GM12891 (cell line): ENCODE measurements around the gene USH2A.

ENCODE experiments used
- DNase-seq: peaks from one replicate; pipeline ENCODE4 v3.0.0; 2011; ENCODE audit warnings: low spot score; ENCODE audit not compliant: insufficient read length
- FAIRE-seq: peaks from 2 replicates; lab custom pipeline; 2011; peaks lifted over from hg19 to GRCh38; lab: Jason Lieb, UNC
- PAX5 ChIP-seq: IDR thresholded peaks from 2 replicates; pipeline ENCODE4 v1.6.1; 2011; ENCODE audit warnings: low read length, moderate library complexity, mild to moderate bottlenecking; ENCODE audit not compliant: insufficient read depth, severe bottlenecking
- POLR2A ChIP-seq: IDR thresholded peaks from 2 replicates; pipeline ENCODE4 v1.6.1; 2011; ENCODE audit warnings: low read depth, low read length, control low read depth
- POLR2AphosphoS5 ChIP-seq: IDR thresholded peaks from 2 replicates; pipeline ENCODE4 v1.6.1; 2011; ENCODE audit warnings: low read depth, low read length, control low read depth
- POU2F2 ChIP-seq: IDR thresholded peaks from 2 replicates; pipeline ENCODE4 v1.6.1; 2011; ENCODE audit warnings: low read depth, mild to moderate bottlenecking, control low read depth, low read length, moderate library complexity
- SPI1 ChIP-seq: IDR thresholded peaks from 2 replicates; pipeline ENCODE4 v1.6.1; 2011; ENCODE audit warnings: low read depth, low read length, control low read depth
- TAF1 ChIP-seq: IDR thresholded peaks from 2 replicates; pipeline ENCODE4 v1.6.1; 2011; ENCODE audit warnings: low read depth, low read length, control low read depth

The USH2A gene

DNA sequence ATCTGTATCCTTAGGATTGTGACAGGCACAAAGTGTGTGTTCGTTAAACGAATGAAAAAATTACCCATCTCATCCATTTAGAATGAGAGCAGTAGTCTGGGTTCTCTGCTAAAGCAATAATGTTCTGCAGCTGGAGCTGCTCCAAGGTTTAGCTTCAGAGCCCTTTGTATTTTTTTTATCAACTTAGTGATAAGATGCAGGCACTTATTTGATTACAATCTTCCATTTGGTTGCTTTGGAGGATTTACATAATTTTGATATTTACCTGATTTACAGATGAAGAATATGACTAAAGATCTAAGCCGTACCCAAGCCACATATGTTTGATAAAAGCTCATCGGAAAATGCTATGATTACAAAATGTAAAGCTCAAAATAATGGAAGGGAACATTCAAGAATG lies 654.9 kb downstream of the USH2A start:
- no peak for DNase-seq
- no peak for FAIRE-seq
- TF ChIP-seq SPI1 (no peak), TAF1 (no peak), POLR2AphosphoS5 (no peak)

DNA sequence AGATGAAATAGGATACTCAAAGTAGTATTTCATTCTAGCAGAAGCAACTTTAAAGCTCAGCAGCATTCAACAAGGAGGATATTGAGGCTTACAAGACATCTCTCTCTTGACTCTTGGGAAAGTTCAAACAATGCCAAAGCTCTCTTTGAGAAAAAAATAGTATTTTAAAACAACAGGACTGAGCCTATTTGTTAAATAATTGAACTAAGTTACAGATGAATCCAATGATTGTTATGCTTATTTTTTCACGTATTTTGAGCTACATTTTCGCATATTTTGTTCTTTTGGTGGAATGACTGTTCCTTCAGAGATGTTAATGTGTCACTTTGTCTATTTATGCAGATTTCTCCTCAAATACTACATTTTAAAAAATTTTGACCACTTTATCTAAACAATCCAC lies 655.5 kb downstream of the USH2A start:
- FAIRE-seq: no peak
- no peak for TF ChIP-seq PAX5
- no peak for TF ChIP-seq TAF1
- TF ChIP-seq SPI1: no peak
- no peak for TF ChIP-seq POU2F2
- no peak for TF ChIP-seq POLR2AphosphoS5
- TF ChIP-seq POLR2A: no peak
- no peak for DNase-seq

DNA sequence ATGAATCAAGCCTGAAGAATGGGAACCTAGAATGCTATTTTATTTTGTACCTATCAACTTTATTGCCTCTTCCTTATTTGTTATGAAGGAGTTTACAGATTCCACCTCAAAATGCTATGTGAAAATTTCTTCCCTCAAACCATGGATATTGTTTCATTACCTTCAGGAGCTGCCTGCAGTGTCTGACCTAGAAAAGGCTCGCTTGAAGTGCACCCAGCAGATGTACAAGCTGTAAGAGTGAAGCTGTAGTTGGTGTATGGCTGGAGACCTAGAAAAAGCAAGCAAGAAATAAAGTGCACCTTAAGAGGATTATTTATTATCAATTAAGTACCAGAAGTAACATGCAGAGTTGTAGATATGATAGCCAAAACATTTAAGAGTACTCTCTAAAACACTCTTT lies 656.7 kb downstream of the USH2A start:
- no peak for FAIRE-seq

DNA sequence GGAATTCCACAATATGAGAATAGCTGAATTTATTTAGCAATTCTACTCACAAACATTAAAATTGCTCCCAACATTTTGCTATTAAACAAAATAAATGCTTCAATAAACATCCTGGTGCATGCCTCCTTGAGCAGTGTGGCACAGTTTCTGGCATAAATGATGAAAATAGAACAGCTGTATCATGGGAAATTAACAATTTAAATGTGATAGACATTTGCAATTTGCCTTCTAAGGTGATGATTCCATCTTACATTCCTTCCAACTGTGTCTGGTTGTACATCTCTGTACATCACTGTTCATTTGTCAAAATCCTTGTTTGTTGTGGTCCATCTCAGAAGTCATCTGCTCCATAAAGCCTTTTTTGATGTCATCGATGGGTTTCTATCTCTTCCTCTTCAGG lies 657.4 kb downstream of the USH2A start:
- no peak for DNase-seq
- TF ChIP-seq PAX5: no peak
- no peak for TF ChIP-seq POLR2A
- no peak for FAIRE-seq

More for the DNA sequence above, 656.7 kb downstream of the USH2A start:
- TF ChIP-seq POU2F2: no peak
- TF ChIP-seq POLR2AphosphoS5: no peak
- TF ChIP-seq PAX5: no peak
- no peak for TF ChIP-seq POLR2A
- TF ChIP-seq TAF1: no peak
- no peak for TF ChIP-seq SPI1
- no peak for DNase-seq

DNA sequence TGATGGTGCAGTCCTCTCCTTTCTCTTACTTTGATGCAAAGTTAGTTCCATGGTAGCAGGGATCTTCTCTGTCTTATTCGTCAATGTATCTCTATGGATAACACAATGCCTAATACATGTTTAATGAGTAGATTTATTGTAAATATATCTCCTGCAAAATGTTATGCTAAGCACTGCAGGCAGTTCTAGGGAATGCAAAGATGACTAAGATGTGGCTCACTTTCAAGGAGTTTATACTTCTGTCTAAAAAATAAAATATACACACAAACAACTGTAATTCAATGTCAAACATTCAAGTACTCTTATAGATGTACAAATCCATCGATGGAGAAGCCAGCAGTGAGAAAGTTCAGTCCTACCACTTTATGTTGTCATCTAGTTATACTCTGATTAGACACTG lies 661.8 kb downstream of the USH2A start:
- DNase-seq: no peak
- no peak for TF ChIP-seq POLR2AphosphoS5
- TF ChIP-seq POLR2A: no peak
- TF ChIP-seq TAF1: no peak
- TF ChIP-seq POU2F2: no peak
- no peak for TF ChIP-seq SPI1
- no peak for FAIRE-seq

DNA sequence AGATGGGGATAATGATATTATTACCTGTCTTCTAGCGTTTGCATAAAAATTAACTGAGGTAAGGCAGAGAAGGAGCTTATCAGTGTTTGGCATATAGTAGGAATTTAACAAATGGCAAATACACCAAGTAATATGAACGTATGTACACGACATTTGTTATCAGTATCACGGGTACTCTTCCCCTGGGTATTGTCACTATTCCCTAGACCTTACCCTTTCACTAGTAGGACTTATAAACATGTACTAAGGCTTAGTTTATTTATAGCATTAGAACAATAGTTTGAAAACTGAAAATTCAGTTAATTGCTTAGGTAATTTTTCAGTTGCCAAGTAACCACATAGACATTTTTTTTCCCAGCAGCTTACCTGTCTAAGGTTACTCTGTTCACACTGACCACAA lies 669.1 kb downstream of the USH2A start:
- TF ChIP-seq POLR2AphosphoS5 (no peak), SPI1 (no peak), PAX5 (no peak), POLR2A (no peak), TAF1 (no peak), POU2F2 (no peak)
- DNase-seq (no peak), FAIRE-seq (no peak)

DNA sequence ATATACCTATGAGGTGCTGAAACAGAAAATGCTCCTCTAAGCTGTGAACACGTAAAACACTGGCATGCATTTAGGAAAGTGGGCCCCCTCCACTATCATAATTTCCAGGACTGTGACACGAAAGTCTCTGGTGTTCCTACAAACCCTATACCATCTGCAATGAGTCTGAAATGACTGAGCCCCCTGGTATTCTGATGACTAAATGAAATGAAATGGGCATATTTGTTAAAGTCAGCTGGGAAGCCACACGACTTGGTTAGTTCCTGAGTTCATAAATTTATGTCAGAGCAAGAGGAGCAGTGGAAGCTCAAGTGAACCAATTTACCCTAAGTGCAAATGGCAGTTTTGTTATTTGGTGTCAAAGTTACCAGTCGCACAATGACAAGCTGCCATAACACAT lies 673.8 kb downstream of the USH2A start:
- FAIRE-seq (no peak), DNase-seq (no peak)
- TF ChIP-seq POLR2AphosphoS5 (no peak), POU2F2 (no peak), POLR2A (no peak), PAX5 (no peak), TAF1 (no peak), SPI1 (no peak)

DNA sequence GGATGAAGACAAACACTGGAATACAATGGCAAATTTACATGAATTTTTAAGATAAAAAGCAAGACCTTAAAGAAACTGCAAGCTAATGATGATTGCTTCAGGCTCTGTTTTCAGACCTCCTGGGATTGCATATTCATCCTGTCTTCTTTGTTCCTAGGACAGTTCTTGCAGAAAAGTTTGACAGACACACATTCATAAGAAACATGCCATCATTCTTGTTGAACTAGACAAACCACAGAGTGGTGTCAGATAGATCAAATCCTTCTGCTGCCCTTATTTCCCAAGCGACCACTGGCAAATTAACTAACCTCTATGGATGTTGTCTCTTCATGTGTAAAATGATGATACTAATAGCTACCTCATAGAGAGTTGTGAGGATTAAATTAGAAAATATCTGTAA lies 674.8 kb downstream of the USH2A start:
- DNase-seq (no peak), FAIRE-seq (no peak)
- TF ChIP-seq SPI1: no peak
- no peak for TF ChIP-seq POLR2A
- TF ChIP-seq POLR2AphosphoS5: no peak
- TF ChIP-seq PAX5: no peak
- no peak for TF ChIP-seq TAF1
- TF ChIP-seq POU2F2: no peak

DNA sequence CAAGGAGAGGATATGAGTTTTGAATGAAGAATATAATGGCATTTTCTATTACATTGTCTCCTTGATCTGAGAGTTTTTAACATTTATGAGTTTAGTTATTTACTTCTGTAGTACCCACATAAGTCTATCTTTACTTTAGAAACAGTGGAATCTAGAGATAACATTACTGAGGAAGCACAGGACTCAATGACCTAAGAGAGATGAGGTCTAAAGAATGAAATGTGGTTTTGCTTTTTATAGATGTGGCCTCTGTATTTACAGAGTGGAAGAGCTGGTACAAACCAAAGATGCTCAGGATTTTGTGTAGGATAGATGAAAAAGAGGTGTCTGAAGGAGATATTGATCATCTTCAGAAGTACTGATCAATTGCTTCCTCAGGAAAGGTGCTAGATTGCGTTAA lies 678.8 kb downstream of the USH2A start:
- FAIRE-seq (no peak), DNase-seq (no peak)
- TF ChIP-seq PAX5: no peak
- no peak for TF ChIP-seq TAF1
- TF ChIP-seq POLR2AphosphoS5: no peak
- no peak for TF ChIP-seq POLR2A
- no peak for TF ChIP-seq SPI1
- TF ChIP-seq POU2F2: no peak

DNA sequence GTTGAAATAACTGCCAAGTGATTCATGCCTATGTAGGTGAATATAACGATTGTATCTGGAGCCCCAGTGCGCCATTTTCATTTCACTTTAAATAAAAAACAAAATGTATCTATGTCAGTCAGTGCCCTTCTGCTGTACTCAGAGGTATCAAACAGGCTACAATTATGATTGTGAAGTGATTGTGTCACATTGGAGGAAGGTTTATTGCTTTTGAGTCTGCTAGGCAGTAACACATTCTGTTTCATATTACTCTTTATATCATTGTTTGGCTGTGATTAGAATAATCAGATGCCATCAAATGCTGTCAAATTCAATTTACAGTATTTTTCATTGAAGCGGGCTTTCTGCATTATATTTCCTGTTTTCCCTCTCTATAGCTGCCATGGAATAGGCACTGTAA lies 684.2 kb downstream of the USH2A start:
- DNase-seq (no peak), FAIRE-seq (no peak)
- no peak for TF ChIP-seq POLR2A

DNA sequence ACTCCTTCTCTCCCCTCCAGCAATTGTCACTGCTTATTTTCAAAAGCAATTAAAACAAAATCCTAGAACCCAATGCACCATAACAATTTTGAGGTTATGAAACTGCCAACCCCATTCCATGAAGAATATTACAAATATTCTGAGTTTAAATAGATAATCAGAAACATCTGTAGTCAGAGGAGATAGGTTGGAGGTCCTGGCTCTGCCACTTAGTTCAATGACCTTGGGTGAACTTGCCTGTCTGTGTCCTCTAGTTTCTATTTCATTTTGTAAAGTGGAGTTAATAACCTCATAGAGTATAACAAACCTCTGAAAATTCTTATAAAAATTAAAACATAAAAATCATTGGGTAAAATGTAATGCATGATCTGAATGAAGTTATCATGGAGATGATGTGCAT lies 691.5 kb downstream of the USH2A start:
- DNase-seq: no peak
- no peak for FAIRE-seq
- TF ChIP-seq PAX5: no peak
- TF ChIP-seq POLR2AphosphoS5: no peak
- no peak for TF ChIP-seq TAF1
- no peak for TF ChIP-seq POLR2A
- no peak for TF ChIP-seq POU2F2
- no peak for TF ChIP-seq SPI1
